ENCODE data around the gene RHOF.

DNA sequence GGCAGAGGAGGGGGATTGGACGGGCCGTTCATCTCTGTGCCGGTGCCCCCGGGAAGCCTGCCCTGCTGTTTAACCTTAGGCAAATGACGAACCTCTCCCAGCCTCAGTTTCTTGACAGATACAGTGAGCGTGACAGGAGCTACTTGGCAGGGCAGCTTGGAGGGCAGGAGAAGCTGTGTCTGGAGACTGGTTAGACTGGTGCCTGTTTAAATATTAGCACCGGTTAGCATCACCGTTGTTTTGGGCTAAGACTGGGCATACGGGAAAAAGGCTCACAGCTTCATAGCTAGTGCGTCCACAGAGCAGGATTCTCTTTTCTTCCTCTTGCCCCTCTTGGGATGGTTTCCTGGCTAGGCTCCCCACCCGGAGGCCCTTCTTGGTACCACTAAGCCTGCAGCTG is 38.7 kb downstream of the RHOF start:
- no peak for TF ChIP-seq POLR2A (IDR thresholded peaks at IDR 0.05; ENCODE audit: low read depth, low read length)
- TF ChIP-seq TAF1 (IDR thresholded peaks at IDR 0.05; ENCODE audit: borderline replicate concordance, low read depth, low read length): no peak
- no peak for TF ChIP-seq POLR2AphosphoS5 (IDR thresholded peaks at IDR 0.05; ENCODE audit: low read depth, low read length)

Data from GM12892 (cell line).